DMS79 treated with DMSO at 0.1 percent for 48 hours (cell line): ENCODE measurements around the gene ANKIB1.
"Not testable (repeated sequence)": the region's sequence is repeated elsewhere in the genome, so short reads cannot be mapped to it uniquely, and the experiment has no call there.

Experiments used
- DNase-seq: peaks from one replicate; lab custom pipeline; 2025; lab: John Stamatoyannopoulos, UW

ANKIB1 gene

GRCh38 chr7:92245487-92246359 is at the start of gene ANKIB1, which contains the start of gene KRIT1:
TSS of gene ANKIB1 (plus strand) at chr7:92245974. CDS start at chr7:92294979, 49,005 bp downstream.
TSS of gene KRIT1 (minus strand) at chr7:92245914. CDS start at chr7:92242135, 3,779 bp downstream.
- peak; percentile 78 for DNase-seq

- DNase-seq: no peak
These were observed 45.0 kb upstream of the ANKIB1 start for GRCh38 chr7:92200791-92201190.

- no peak for DNase-seq
These were observed 39.8 kb upstream of the ANKIB1 start for GRCh38 chr7:92205987-92206386.

GRCh38 chr7:92206672-92207071 is 39.1 kb upstream of the ANKIB1 start:
- no peak for DNase-seq

GRCh38 chr7:92221766-92222165 is 24.0 kb upstream of the ANKIB1 start:
- no peak for DNase-seq

- DNase-seq: no peak
These were observed 18.8 kb upstream of the ANKIB1 start for GRCh38 chr7:92226981-92227380.

- no peak for DNase-seq
These were observed 17.7 kb upstream of the ANKIB1 start for GRCh38 chr7:92228100-92228499.

GRCh38 chr7:92228742-92229141 is 17.0 kb upstream of the ANKIB1 start:
- no peak for DNase-seq

- DNase-seq: no peak
These were observed 15.2 kb upstream of the ANKIB1 start for GRCh38 chr7:92230547-92230946.

- no peak for DNase-seq
These were observed 2.8 kb upstream of the ANKIB1 start for GRCh38 chr7:92242972-92243371.

GRCh38 chr7:92244808-92245486 is 827 bp upstream of the ANKIB1 start:
- DNase-seq: peak; percentile 45

GRCh38 chr7:92246360-92247101 is 757 bp downstream of the ANKIB1 start:
- peak; percentile 46 for DNase-seq

GRCh38 chr7:92250603-92251002 is 4.8 kb downstream of the ANKIB1 start:
- no peak for DNase-seq

- DNase-seq: no peak
These were observed 5.4 kb downstream of the ANKIB1 start for GRCh38 chr7:92251181-92251580.

GRCh38 chr7:92253251-92253650 is 7.5 kb downstream of the ANKIB1 start:
- no peak for DNase-seq

GRCh38 chr7:92254800-92255199 is 9.0 kb downstream of the ANKIB1 start:
- DNase-seq: not testable (repeated sequence)

GRCh38 chr7:92255308-92255707 is 9.5 kb downstream of the ANKIB1 start:
- DNase-seq: no peak

- DNase-seq: no peak
These were observed 13.3 kb downstream of the ANKIB1 start for GRCh38 chr7:92259062-92259461.

- no peak for DNase-seq
These were observed 14.0 kb downstream of the ANKIB1 start for GRCh38 chr7:92259610-92260247.

- DNase-seq: no peak
These were observed 14.5 kb downstream of the ANKIB1 start for GRCh38 chr7:92260248-92260781.

- no peak for DNase-seq
These were observed 20.9 kb downstream of the ANKIB1 start for GRCh38 chr7:92266415-92267241.
